Measurements from ENCODE around the gene MGST3.
"Not testable (repeated sequence)": the region's sequence is repeated elsewhere in the genome, so short reads cannot be mapped to it uniquely, and the experiment has no call there.

GRCh38 chr1:165638211-165638610, 7.2 kb downstream of the MGST3 start:
- TF ChIP-seq, protein P1, sequence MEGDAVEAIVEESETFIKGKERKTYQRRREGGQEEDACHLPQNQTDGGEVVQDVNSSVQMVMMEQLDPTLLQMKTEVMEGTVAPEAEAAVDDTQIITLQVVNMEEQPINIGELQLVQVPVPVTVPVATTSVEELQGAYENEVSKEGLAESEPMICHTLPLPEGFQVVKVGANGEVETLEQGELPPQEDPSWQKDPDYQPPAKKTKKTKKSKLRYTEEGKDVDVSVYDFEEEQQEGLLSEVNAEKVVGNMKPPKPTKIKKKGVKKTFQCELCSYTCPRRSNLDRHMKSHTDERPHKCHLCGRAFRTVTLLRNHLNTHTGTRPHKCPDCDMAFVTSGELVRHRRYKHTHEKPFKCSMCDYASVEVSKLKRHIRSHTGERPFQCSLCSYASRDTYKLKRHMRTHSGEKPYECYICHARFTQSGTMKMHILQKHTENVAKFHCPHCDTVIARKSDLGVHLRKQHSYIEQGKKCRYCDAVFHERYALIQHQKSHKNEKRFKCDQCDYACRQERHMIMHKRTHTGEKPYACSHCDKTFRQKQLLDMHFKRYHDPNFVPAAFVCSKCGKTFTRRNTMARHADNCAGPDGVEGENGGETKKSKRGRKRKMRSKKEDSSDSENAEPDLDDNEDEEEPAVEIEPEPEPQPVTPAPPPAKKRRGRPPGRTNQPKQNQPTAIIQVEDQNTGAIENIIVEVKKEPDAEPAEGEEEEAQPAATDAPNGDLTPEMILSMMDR (IDR thresholded peaks at IDR 0.05; ENCODE audit: borderline replicate concordance, extremely low read depth, low read length, poor library complexity, severe bottlenecking) = not testable (repeated sequence)
- TF ChIP-seq EZH2 (IDR thresholded peaks at IDR 0.05; ENCODE audit: borderline replicate concordance, low read depth, low read length, severe bottlenecking) = not testable (repeated sequence)

Measured in DND-41 (cell line).